ENCODE results near the gene ATG3. TPM values are rescaled to one million over a fixed set of nuclear protein-coding genes. Genes with fewer than 3 reads are reported as not detected.

Gene ATG3
- total RNA-seq, 6 experiments from 2014 or later: 19.9 to 57.8 (median 27.1) TPM

DNA sequence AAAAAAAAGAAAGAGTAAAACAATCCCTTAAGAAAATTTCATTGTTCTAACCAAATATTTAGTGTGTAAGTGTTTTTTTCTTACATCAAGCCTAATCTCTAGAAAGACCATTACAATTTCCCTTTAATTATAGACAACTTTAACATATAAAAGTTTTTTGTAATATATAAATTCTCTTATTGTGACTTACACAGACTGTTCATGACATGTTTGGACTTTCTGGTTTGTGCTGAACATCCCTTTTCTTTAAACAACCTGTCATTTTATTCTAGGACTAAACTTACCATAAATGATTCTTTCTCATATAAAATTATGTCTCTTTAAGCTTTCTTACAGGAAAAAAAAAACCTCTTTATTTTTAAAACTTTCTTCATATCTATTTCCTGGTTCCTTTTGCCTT lies 49.4 kb downstream of the ATG3 start:
- no peaks in the 10 kb centered on the region for H3K4me1 ChIP-seq
- ATAC-seq: no peak
- intact Hi-C loops (cut with DNase I): no loop called here
- H3K27ac ChIP-seq: no peak overlapping the region
- DNase-seq: no peak
- no peak overlapping the region for H3K4me3 ChIP-seq
- no peaks in the 10 kb centered on the region for H3K27me3 ChIP-seq
- no peak for TF ChIP-seq POLR2A (IDR thresholded peaks at IDR 0.05)
- no peak for TF ChIP-seq CTCF (IDR thresholded peaks at IDR 0.05)
- H3K9me3 ChIP-seq: no peaks in the 10 kb centered on the region
- no peaks in the 10 kb centered on the region for H3K36me3 ChIP-seq

- Histone ChIP-seq H3K27ac (no peak overlapping the region), H3K9me3 (no peaks in the 10 kb centered on the region), H3K27me3 (no peaks in the 10 kb centered on the region), H3K4me1 (no peaks in the 10 kb centered on the region), H3K4me3 (no peak overlapping the region), H3K36me3 (no peaks in the 10 kb centered on the region)
- ATAC-seq (no peak), DNase-seq (no peak)
- intact Hi-C loops (cut with DNase I): no loop called here
- TF ChIP-seq POLR2A (IDR thresholded peaks at IDR 0.05): no peak
- TF ChIP-seq CTCF (IDR thresholded peaks at IDR 0.05): no peak
Observed at GRCh38 chr3:112508860-112509259, 52.9 kb downstream of the ATG3 start.

GRCh38 chr3:112508261-112508660 lies 53.5 kb downstream of the ATG3 start:
- H3K4me3 ChIP-seq: no peak overlapping the region
- TF ChIP-seq POLR2A (IDR thresholded peaks at IDR 0.05) (no peak), CTCF (IDR thresholded peaks at IDR 0.05) (no peak)
- no peak for ATAC-seq

DNA sequence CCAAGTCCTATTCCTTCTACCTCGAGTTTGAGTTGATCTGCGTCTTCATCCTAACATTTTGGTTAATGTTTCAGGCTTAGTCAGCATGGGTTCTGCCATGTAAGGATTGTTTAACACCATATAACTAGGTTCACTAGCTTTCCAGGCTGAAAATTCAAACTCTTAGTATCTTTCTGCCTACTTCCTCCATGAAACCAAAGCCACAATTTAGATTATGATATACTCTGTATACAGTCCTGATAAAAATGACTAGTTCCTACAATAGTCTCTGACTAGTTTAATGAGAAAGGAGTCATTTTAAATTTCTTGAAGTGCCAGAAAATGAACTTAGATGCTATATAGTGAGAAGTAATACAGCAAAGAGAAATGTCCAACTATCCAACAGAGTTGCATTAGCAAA lies 55.9 kb downstream of the ATG3 start:
- intact Hi-C loops (cut with DNase I): no loop called here
- no peaks in the 10 kb centered on the region for H3K36me3 ChIP-seq
- ATAC-seq: no peak
- H3K27ac ChIP-seq: no peak overlapping the region
- no peaks in the 10 kb centered on the region for H3K4me1 ChIP-seq
- H3K9me3 ChIP-seq: no peaks in the 10 kb centered on the region
- TF ChIP-seq POLR2A (IDR thresholded peaks at IDR 0.05): no peak
- TF ChIP-seq CTCF (IDR thresholded peaks at IDR 0.05): no peak
- 33% methylated on average over 2 of the region's 2 CpGs for WGBS (ENCODE audit: insufficient coverage, low coverage, low lambda C conversion rate, missing lambda C conversion rate)
- no peak for DNase-seq
- no peak overlapping the region for H3K4me3 ChIP-seq
- H3K27me3 ChIP-seq: no peaks in the 10 kb centered on the region

More at GRCh38 chr3:112508261-112508660, 53.5 kb downstream of the ATG3 start:
- intact Hi-C loops (cut with DNase I): no loop called here
- no peaks in the 10 kb centered on the region for H3K36me3 ChIP-seq
- no peaks in the 10 kb centered on the region for H3K27me3 ChIP-seq
- WGBS (ENCODE audit: insufficient coverage, low coverage, low lambda C conversion rate, missing lambda C conversion rate): 74% methylated on average over 2 of the region's 2 CpGs
- H3K9me3 ChIP-seq: no peaks in the 10 kb centered on the region
- DNase-seq: no peak
- no peaks in the 10 kb centered on the region for H3K4me1 ChIP-seq
- no peak overlapping the region for H3K27ac ChIP-seq

GRCh38 chr3:112504123-112504522 lies 57.6 kb downstream of the ATG3 start:
- Histone ChIP-seq H3K4me1 (no peaks in the 10 kb centered on the region), H3K4me3 (no peak overlapping the region), H3K9me3 (no peaks in the 10 kb centered on the region), H3K36me3 (no peaks in the 10 kb centered on the region), H3K27me3 (no peaks in the 10 kb centered on the region), H3K27ac (no peak overlapping the region)
- TF ChIP-seq POLR2A (IDR thresholded peaks at IDR 0.05): no peak
- no peak for TF ChIP-seq CTCF (IDR thresholded peaks at IDR 0.05)
- 73% methylated on average over 3 of the region's 3 CpGs for WGBS (ENCODE audit: insufficient coverage, low coverage, low lambda C conversion rate, missing lambda C conversion rate)
- DNase-seq (no peak), ATAC-seq (peak in 2 of 4 donors; percentile 33 to 36)
- intact Hi-C loops (cut with DNase I): no loop called here
